CD14-positive monocyte (primary cell): Measurements from ENCODE around the gene EPB41L5. TPM values are rescaled to one million over a fixed set of nuclear protein-coding genes. Genes with fewer than 3 reads are reported as not detected.

Experiments used
- DNase-seq, 3 donors: peaks; one replicate each; pipeline ENCODE4 v3.0.0-alpha.2; 2011 to 2022
- H2AFZ ChIP-seq: 2 replicates; pipeline ENCODE4 v1.6.0; 2012; ENCODE audit warnings: mild to moderate bottlenecking, low read depth, low read length, inconsistent platforms; ENCODE audit not compliant: insufficient read depth, poor library complexity, severe bottlenecking
- H3K27ac ChIP-seq, 2 donors: 1 replicate in 1 of 2; 2 replicates in 1 of 2; pipeline ENCODE4 v1.5.1; 2012 to 2013; ENCODE audit warnings: low read length in 2 of 2, control low read depth in 1 of 2, inconsistent platforms in 1 of 2, low read depth in 1 of 2, mild to moderate bottlenecking in 1 of 2
- H3K27me3 ChIP-seq, 2 donors: one replicate each; pipeline versions ENCODE4 v1.6.0 to v1.6.1; 2011 to 2013; ENCODE audit warnings: low read length in 2 of 2; ENCODE audit not compliant: control insufficient read depth in 2 of 2, insufficient read depth in 2 of 2
- H3K36me3 ChIP-seq, 2 donors: replicated peaks in 1 of 2; 1 replicate in 1 of 2; 2 replicates in 1 of 2; pipeline versions ENCODE4 v1.5.1 to v1.6.1; 2012 to 2013; ENCODE audit warnings: low read length in 2 of 2, control low read depth in 1 of 2, inconsistent platforms in 1 of 2, mild to moderate bottlenecking in 1 of 2; ENCODE audit not compliant: insufficient read depth in 2 of 2, control insufficient read depth in 1 of 2
- H3K4me1 ChIP-seq, 2 donors: 1 replicate in 1 of 2; 2 replicates in 1 of 2; pipeline versions ENCODE4 v1.5.1 to v1.6.1; 2012 to 2013; ENCODE audit warnings: low read length in 2 of 2, control low read depth in 1 of 2, inconsistent platforms in 1 of 2, mild to moderate bottlenecking in 1 of 2, moderate library complexity in 1 of 2; ENCODE audit not compliant: insufficient read depth in 2 of 2, control insufficient read depth in 1 of 2
- H3K4me2 ChIP-seq: replicated peaks from 2 replicates; pipeline ENCODE3; 2012; ENCODE audit warnings: low read length, moderate library complexity, mild to moderate bottlenecking; ENCODE audit not compliant: poor library complexity, severe bottlenecking; ENCODE audit errors: extremely low read depth
- H3K4me3 ChIP-seq, 3 experiments: fragments of 200-600 bp in 1 of 3; sonication (generic) in 1 of 3; replicated peaks in 1 of 3; 1 replicate in 2 of 3; 2 replicates in 1 of 3; pipeline ENCODE4 v1.5.1; 2011 to 2013; ENCODE audit warnings: low read length in 3 of 3, mild to moderate bottlenecking in 3 of 3, control low read depth in 2 of 3, low read depth in 2 of 3, inconsistent platforms in 1 of 3, moderate library complexity in 1 of 3
- H3K79me2 ChIP-seq: 2 replicates; pipeline ENCODE4 v1.6.0; 2012; ENCODE audit warnings: mild to moderate bottlenecking, control low read depth, inconsistent platforms, low read length, moderate library complexity; ENCODE audit not compliant: insufficient read depth
- H3K9ac ChIP-seq: 2 replicates; pipeline ENCODE4 v1.6.0; 2017; ENCODE audit warnings: low read length, mild to moderate bottlenecking; ENCODE audit not compliant: insufficient read depth, poor library complexity, severe bottlenecking
- H3K9me3 ChIP-seq, 2 donors: replicated peaks in 1 of 2; 1 replicate in 1 of 2; 2 replicates in 1 of 2; pipeline versions ENCODE4 v1.5.1 to v1.6.1; 2012 to 2013; ENCODE audit warnings: low read length in 2 of 2, control low read depth in 1 of 2; ENCODE audit not compliant: control insufficient read depth in 1 of 2, insufficient read depth in 1 of 2
- H4K20me1 ChIP-seq: 2 replicates; pipeline ENCODE4 v1.6.0; 2012; ENCODE audit warnings: mild to moderate bottlenecking, low read length, control low read depth, moderate library complexity; ENCODE audit not compliant: insufficient read depth
- H3K27ac Mint-ChIP-seq, 7 donors: one replicate each; pipeline ENCODE4 v1.8.0; 2020; ENCODE audit warnings: mild to moderate bottlenecking in 7 of 7, mixed read lengths in 7 of 7, moderate library complexity in 6 of 7, inconsistent platforms in 2 of 7
- H3K27me3 Mint-ChIP-seq, 3 donors: one replicate each; pipeline ENCODE4 v1.8.0; 2021 to 2022; ENCODE audit warnings: low read depth in 3 of 3, mild to moderate bottlenecking in 3 of 3, mixed read lengths in 3 of 3, moderate library complexity in 3 of 3, inconsistent platforms in 1 of 3
- H3K36me3 Mint-ChIP-seq, 2 donors: one replicate each; pipeline ENCODE4 v1.8.0; 2020; ENCODE audit warnings: mixed read lengths in 2 of 2, inconsistent platforms in 1 of 2, mild to moderate bottlenecking in 1 of 2
- H3K4me1 Mint-ChIP-seq: one replicate; pipeline ENCODE4 v1.8.0; 2020; ENCODE audit warnings: mild to moderate bottlenecking, mixed read lengths
- H3K4me3 Mint-ChIP-seq, 2 donors: one replicate each; pipeline ENCODE4 v1.8.0; 2020; ENCODE audit warnings: mild to moderate bottlenecking in 2 of 2, mixed read lengths in 2 of 2, moderate library complexity in 1 of 2
- H3K9me3 Mint-ChIP-seq, 7 donors: one replicate each; pipeline ENCODE4 v1.8.0; 2020 to 2022; ENCODE audit warnings: mixed read lengths in 7 of 7, mild to moderate bottlenecking in 6 of 7, moderate library complexity in 6 of 7, inconsistent platforms in 2 of 7
- WGBS: methylation state at CpG from one replicate; pipeline ENCODE4 v1.1.5; 2013; ENCODE audit warnings: missing lambda C conversion rate; ENCODE audit not compliant: insufficient coverage; 5-methylcytosine and 5-hydroxymethylcytosine counted together
- intact Hi-C, 2 donors: fragments of 100-400 bp; cut with micrococcal nuclease; formaldehyde crosslinking; loops; one replicate each; pipeline versions ENCODE4 v1.15.0 to v1.15.1; 2023
- polyA plus RNA-seq, 3 donors: library from polyadenylated mRNA; depleted of rRNA in 1 of 3; unstranded in 2 of 3; stranded (reverse) in 1 of 3; fragments of 300-500 nt in 2 of 3; fragments of >200 nt in 1 of 3; fragmentation: Illumina TruSeq in 2 of 3; gene quantifications; 1 replicate in 2 of 3; 2 replicates in 1 of 3; pipeline ENCODE4 v1.2.3, GENCODE V29; 2012 to 2021
- TF ChIP-seq, protein P1 (sequence below): fragments of 200-600 bp; IDR thresholded peaks from one replicate; pipeline ENCODE4 v1.8.0; 2022; ENCODE audit warnings: antibody characterized with exemption, mild to moderate bottlenecking

Gene EPB41L5
- polyA plus RNA-seq, 3 donors: 1.4 to 2.4 (median 2.0) TPM

DNA sequence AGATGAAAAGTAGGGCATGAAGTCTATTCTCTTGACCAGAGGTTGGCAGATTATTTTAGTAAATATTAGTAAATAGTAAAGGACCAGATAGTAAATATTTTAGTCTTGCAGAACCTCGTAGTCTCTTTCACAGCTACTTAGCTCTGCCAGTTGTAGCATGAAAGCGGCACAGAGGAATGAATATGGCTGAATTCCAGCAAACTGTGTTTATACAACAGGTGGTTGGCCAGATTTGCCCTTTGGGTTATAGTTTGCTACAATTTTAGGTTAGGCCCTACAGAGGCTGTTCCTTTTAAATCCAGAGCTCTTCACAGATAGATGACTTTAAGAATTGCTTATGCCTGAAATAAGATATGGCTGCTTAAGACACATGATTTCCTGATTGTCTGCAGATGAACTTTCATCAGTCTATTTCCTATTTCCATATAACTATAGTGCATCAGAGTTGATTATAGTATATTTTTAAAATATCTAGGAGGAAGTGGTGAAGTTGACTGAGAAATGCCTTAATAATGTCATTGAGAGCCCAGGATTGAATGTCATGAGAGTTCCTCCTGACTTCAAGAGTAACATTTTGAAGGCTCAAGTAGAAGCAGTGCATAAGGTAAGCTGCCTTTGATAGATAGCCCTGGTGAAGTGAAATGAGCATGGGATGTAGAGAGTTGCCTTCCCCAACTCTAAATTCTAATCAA lies 129.8 kb downstream of the EPB41L5 start:
- Histone ChIP-seq H4K20me1 (no peaks in the 10 kb centered on the region), H2AFZ (no peak overlapping the region), H3K27ac (no peak overlapping the region), H3K4me3 (no peak overlapping the region), H3K79me2 (no peaks in the 10 kb centered on the region), H3K4me1 (no peaks in the 10 kb centered on the region), H3K9ac (no peak overlapping the region), H3K27me3 (no peaks in the 10 kb centered on the region), H3K4me2 (no peak overlapping the region), H3K36me3 (no peaks in the 10 kb centered on the region), H3K9me3 (no peaks in the 10 kb centered on the region)
- H3K27ac Mint-ChIP-seq: no peak overlapping the region
- intact Hi-C loops: no loop called here
- DNase-seq: no peak
- no peaks in the 10 kb centered on the region for H3K36me3 Mint-ChIP-seq
- TF ChIP-seq, protein P1, sequence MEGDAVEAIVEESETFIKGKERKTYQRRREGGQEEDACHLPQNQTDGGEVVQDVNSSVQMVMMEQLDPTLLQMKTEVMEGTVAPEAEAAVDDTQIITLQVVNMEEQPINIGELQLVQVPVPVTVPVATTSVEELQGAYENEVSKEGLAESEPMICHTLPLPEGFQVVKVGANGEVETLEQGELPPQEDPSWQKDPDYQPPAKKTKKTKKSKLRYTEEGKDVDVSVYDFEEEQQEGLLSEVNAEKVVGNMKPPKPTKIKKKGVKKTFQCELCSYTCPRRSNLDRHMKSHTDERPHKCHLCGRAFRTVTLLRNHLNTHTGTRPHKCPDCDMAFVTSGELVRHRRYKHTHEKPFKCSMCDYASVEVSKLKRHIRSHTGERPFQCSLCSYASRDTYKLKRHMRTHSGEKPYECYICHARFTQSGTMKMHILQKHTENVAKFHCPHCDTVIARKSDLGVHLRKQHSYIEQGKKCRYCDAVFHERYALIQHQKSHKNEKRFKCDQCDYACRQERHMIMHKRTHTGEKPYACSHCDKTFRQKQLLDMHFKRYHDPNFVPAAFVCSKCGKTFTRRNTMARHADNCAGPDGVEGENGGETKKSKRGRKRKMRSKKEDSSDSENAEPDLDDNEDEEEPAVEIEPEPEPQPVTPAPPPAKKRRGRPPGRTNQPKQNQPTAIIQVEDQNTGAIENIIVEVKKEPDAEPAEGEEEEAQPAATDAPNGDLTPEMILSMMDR: no peak
- peaks cover 2% of the 10 kb centered on the region for H3K4me1 Mint-ChIP-seq
- WGBS: 92% methylated on average over 2 of the region's 2 CpGs
- peaks cover 0 to 3% (median 1%) of the 10 kb centered on the region in 7 donors for H3K9me3 Mint-ChIP-seq
- H3K4me3 Mint-ChIP-seq: no peak overlapping the region
- H3K27me3 Mint-ChIP-seq: peaks cover 3% of the 10 kb centered on the region in 3 donors

DNA sequence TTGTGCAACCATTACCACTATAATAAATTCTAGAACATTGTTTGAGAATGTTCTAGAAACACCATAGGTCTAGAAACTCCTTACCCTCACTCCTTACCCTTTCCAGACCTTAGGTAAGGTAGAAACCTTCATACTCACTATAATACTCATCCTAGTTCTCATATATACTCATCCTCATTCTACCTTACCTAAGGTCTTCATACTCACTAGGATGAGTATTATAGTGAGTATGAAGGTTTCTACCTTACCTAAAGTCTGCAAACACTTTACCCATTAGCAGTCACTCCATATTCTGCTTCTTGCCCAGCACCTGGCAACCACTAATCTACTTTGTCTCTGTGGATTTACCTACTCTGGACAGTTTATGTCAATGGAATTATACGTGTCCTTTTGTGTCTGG lies 135.4 kb downstream of the EPB41L5 start:
- no peak overlapping the region for H3K4me3 ChIP-seq
- no CpG with 5 or more reads among the region's 1 CpG for WGBS
- Mint-ChIP-seq H3K9me3 (peaks cover 7 to 32% (median 24%) of the 10 kb centered on the region in 7 donors), H3K27ac (no peak overlapping the region), H3K4me3 (no peak overlapping the region), H3K27me3 (peaks cover 0 to 3% (median 2%) of the 10 kb centered on the region in 3 donors), H3K4me1 (no peaks in the 10 kb centered on the region), H3K36me3 (no peaks in the 10 kb centered on the region)
- TF ChIP-seq, protein P1: no peak
- H3K4me1 ChIP-seq: no peaks in the 10 kb centered on the region
- no peak overlapping the region for H2AFZ ChIP-seq
- H3K27me3 ChIP-seq: no peaks in the 10 kb centered on the region
- H3K9me3 ChIP-seq: peaks cover 18 to 19% of the 10 kb centered on the region in 2 donors
- no peaks in the 10 kb centered on the region for H4K20me1 ChIP-seq
- no peaks in the 10 kb centered on the region for H3K79me2 ChIP-seq
- no peak overlapping the region for H3K4me2 ChIP-seq
- no peaks in the 10 kb centered on the region for H3K36me3 ChIP-seq
- no peak overlapping the region for H3K27ac ChIP-seq
- no peak for DNase-seq
- no peak overlapping the region for H3K9ac ChIP-seq
- intact Hi-C loops: no loop called here
